ENCODE results near the gene UGT1A8. TPM values are rescaled to one million over a fixed set of nuclear protein-coding genes. Genes with fewer than 3 reads are reported as not detected.

Gene UGT1A8
- total RNA-seq, 2 experiments from 2014 or later: not detected

DNA sequence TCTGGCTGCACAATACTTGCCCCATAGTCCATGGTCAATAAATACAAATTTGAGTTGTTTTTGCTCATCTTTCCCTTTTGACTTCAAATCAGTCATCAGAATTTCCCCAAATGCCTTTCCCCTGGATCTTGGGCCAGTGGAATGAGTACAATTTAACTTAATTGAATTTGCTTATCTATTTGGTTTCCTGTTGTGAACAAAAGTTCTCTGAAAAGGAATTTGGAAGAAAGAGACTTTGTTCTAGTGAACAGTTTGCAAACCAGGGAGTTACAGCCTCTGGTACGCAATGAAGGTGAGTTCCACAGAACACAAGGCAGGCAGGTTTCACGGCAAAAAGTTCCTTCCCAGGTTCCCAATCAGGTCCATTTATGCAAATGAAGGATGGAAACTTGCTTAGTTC is 141.4 kb downstream of the UGT1A8 start:
- intact Hi-C loops (cut with DNase I, micrococcal nuclease): no loop called here
- Histone ChIP-seq H3K27me3 (ENCODE audit: control insufficient read depth in 1 of 2, insufficient read depth in 2 of 2, low read length in 2 of 2) (no peaks in the 10 kb centered on the region), H3K4me3 (ENCODE audit: low read length) (no peak overlapping the region), H3K27ac (ENCODE audit: low read depth in 1 of 2, low read length in 2 of 2) (no peak overlapping the region), H3K4me1 (ENCODE audit: insufficient read depth, low read length) (no peaks in the 10 kb centered on the region), H3K9me3 (ENCODE audit: control insufficient read depth in 1 of 2, insufficient read depth in 1 of 2, low read length in 2 of 2) (peaks cover 0 to 7% of the 10 kb centered on the region in 2 experiments), H3K36me3 (ENCODE audit: insufficient read depth, low read length) (no peaks in the 10 kb centered on the region)
- no peaks in the 10 kb centered on the region for H3K36me3 Mint-ChIP-seq (ENCODE audit: low read depth)
- ATAC-seq (ENCODE audit: poor library complexity) (no peak), DNase-seq (no peak)
- no peaks in the 10 kb centered on the region for H3K9me3 Mint-ChIP-seq
- H3K4me1 Mint-ChIP-seq (ENCODE audit: low read depth): no peaks in the 10 kb centered on the region
- no peak overlapping the region for H3K27ac Mint-ChIP-seq
- H3K4me3 Mint-ChIP-seq: no peak overlapping the region
- TF ChIP-seq, protein P1, sequence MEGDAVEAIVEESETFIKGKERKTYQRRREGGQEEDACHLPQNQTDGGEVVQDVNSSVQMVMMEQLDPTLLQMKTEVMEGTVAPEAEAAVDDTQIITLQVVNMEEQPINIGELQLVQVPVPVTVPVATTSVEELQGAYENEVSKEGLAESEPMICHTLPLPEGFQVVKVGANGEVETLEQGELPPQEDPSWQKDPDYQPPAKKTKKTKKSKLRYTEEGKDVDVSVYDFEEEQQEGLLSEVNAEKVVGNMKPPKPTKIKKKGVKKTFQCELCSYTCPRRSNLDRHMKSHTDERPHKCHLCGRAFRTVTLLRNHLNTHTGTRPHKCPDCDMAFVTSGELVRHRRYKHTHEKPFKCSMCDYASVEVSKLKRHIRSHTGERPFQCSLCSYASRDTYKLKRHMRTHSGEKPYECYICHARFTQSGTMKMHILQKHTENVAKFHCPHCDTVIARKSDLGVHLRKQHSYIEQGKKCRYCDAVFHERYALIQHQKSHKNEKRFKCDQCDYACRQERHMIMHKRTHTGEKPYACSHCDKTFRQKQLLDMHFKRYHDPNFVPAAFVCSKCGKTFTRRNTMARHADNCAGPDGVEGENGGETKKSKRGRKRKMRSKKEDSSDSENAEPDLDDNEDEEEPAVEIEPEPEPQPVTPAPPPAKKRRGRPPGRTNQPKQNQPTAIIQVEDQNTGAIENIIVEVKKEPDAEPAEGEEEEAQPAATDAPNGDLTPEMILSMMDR (IDR thresholded peaks at IDR 0.05): no peak
- ChIA-PET POLR2A (no interaction called here), CTCF (no interaction called here)
- peaks cover 16% of the 10 kb centered on the region for H3K27me3 Mint-ChIP-seq

DNA sequence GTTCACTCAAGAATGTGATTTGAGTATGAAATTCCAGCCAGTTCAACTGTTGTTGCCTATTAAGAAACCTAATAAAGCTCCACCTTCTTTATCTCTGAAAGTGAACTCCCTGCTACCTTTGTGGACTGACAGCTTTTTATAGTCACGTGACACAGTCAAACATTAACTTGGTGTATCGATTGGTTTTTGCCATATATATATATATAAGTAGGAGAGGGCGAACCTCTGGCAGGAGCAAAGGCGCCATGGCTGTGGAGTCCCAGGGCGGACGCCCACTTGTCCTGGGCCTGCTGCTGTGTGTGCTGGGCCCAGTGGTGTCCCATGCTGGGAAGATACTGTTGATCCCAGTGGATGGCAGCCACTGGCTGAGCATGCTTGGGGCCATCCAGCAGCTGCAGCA is 142.6 kb downstream of the UGT1A8 start, which contains the start of gene UGT1A1:
TSS of gene UGT1A1 (plus strand) at position 228 of the 400 bp plus-strand sequence. CDS start at position 246, 18 bp downstream.
- ATAC-seq (ENCODE audit: poor library complexity) (no peak), DNase-seq (no peak)
- Mint-ChIP-seq H3K27ac (no peak within 1 kb of the TSS), H3K4me1 (ENCODE audit: low read depth) (no peaks in the 10 kb centered on the region), H3K9me3 (no peaks in the 10 kb centered on the region), H3K36me3 (ENCODE audit: low read depth) (no peaks in the 10 kb centered on the region), H3K27me3 (peaks cover 20% of the 10 kb centered on the region), H3K4me3 (no peak within 1 kb of the TSS)
- intact Hi-C loops (cut with DNase I, micrococcal nuclease): no loop called here
- no peaks in the 10 kb centered on the region for H3K36me3 ChIP-seq (ENCODE audit: insufficient read depth, low read length)
- no peaks in the 10 kb centered on the region for H3K27me3 ChIP-seq (ENCODE audit: control insufficient read depth in 1 of 2, insufficient read depth in 2 of 2, low read length in 2 of 2)
- H3K4me3 ChIP-seq (ENCODE audit: low read length): no peak within 1 kb of the TSS
- H3K9me3 ChIP-seq (ENCODE audit: control insufficient read depth in 1 of 2, insufficient read depth in 1 of 2, low read length in 2 of 2): peaks cover 0 to 4% of the 10 kb centered on the region in 2 experiments
- H3K4me1 ChIP-seq (ENCODE audit: insufficient read depth, low read length): no peaks in the 10 kb centered on the region
- TF ChIP-seq, protein P1 (IDR thresholded peaks at IDR 0.05): no peak
- no peak within 1 kb of the TSS for H3K27ac ChIP-seq (ENCODE audit: low read depth in 1 of 2, low read length in 2 of 2)
- CTCF ChIA-PET: no interaction called here
- POLR2A ChIA-PET: no interaction called here

DNA sequence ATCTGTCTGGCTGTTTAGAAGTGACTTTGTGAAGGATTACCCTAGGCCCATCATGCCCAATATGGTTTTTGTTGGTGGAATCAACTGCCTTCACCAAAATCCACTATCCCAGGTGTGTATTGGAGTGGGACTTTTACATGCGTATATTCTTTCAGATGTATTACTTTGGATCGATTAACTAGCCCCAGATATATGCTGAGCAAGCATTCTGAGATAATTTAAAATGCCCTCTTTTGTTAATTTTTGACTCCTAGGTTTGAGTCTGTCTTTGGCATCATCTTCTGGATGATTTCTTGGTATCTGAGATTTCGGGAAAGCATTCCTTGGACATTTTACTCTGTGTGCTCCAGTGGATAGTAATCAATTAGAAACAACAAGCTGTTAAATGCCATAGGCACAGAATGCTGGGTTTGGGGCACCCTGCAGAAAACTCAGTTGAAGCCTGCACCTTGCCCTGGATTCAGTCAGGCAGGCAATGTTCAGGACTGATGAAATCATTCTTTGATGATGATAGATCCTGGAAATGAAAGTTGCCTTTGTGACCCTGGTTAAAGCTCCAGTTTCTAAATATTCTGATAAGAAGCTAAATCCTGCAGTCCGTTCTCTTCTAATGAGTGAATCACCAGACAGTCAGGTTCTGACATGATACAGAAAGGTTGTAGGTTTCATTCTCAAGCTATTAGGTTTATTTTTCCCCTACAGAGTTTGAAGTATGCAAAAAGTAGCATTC is 143.8 kb downstream of the UGT1A8 start:
- intact Hi-C loops (cut with DNase I, micrococcal nuclease): no loop called here
- ChIA-PET CTCF (no interaction called here), POLR2A (no interaction called here)
- Mint-ChIP-seq H3K4me1 (ENCODE audit: low read depth) (no peaks in the 10 kb centered on the region), H3K27ac (no peak overlapping the region), H3K9me3 (no peaks in the 10 kb centered on the region), H3K36me3 (ENCODE audit: low read depth) (no peaks in the 10 kb centered on the region), H3K27me3 (peaks cover 25% of the 10 kb centered on the region), H3K4me3 (no peak overlapping the region)
- H3K27ac ChIP-seq (ENCODE audit: low read depth in 1 of 2, low read length in 2 of 2): no peak overlapping the region
- ATAC-seq (ENCODE audit: poor library complexity): no peak
- no peaks in the 10 kb centered on the region for H3K4me1 ChIP-seq (ENCODE audit: insufficient read depth, low read length)
- H3K27me3 ChIP-seq (ENCODE audit: control insufficient read depth in 1 of 2, insufficient read depth in 2 of 2, low read length in 2 of 2): no peaks in the 10 kb centered on the region
- no peak for DNase-seq
- no peaks in the 10 kb centered on the region for H3K36me3 ChIP-seq (ENCODE audit: insufficient read depth, low read length)
- TF ChIP-seq, protein P1 (IDR thresholded peaks at IDR 0.05): no peak
- H3K9me3 ChIP-seq (ENCODE audit: control insufficient read depth in 1 of 2, insufficient read depth in 1 of 2, low read length in 2 of 2): peaks cover 0 to 3% of the 10 kb centered on the region in 2 experiments
- H3K4me3 ChIP-seq (ENCODE audit: low read length): no peak overlapping the region
